Natural killer cell (primary cell): ENCODE data around the gene PKIG. TPM values are rescaled to one million over a fixed set of nuclear protein-coding genes. Genes with fewer than 3 reads are reported as not detected.

Experiments used
- ATAC-seq, 3 donors: fragments of 150-1000 bp in 2 of 3; fragments of 200-7000 bp in 1 of 3; cut with Tn5 transposase; 1 replicate in 1 of 3; 2 replicates in 2 of 3; pipeline ENCODE4 v1.10.0; 2021; ENCODE audit warnings: mild to moderate bottlenecking in 2 of 3, moderate library complexity in 2 of 3
- DNase-seq, 2 donors: peaks; one replicate each; pipeline versions ENCODE4 v3.0.0 to v3.0.0-alpha.2; 2013 to 2021; ENCODE audit warnings: mixed read lengths in 1 of 2
- H3K27ac ChIP-seq: one replicate; pipeline ENCODE4 v1.5.1; 2013; ENCODE audit warnings: mild to moderate bottlenecking, low read length
- H3K27me3 ChIP-seq: one replicate; pipeline ENCODE4 v1.6.1; 2013; ENCODE audit warnings: low read length; ENCODE audit not compliant: control insufficient read depth, insufficient read depth
- H3K36me3 ChIP-seq: one replicate; pipeline ENCODE4 v1.6.1; 2013; ENCODE audit warnings: low read length; ENCODE audit not compliant: control insufficient read depth, insufficient read depth
- H3K4me1 ChIP-seq: one replicate; pipeline ENCODE4 v1.6.1; 2013; ENCODE audit warnings: low read length; ENCODE audit not compliant: control insufficient read depth, insufficient read depth
- H3K4me3 ChIP-seq: one replicate; pipeline ENCODE4 v1.5.1; 2013; ENCODE audit warnings: low read length
- H3K9me3 ChIP-seq: one replicate; pipeline ENCODE4 v1.6.1; 2013; ENCODE audit warnings: low read length; ENCODE audit not compliant: control insufficient read depth, insufficient read depth
- H3K27ac Mint-ChIP-seq, 2 donors: one replicate each; pipeline ENCODE4 v1.8.0; 2022; ENCODE audit warnings: mild to moderate bottlenecking in 2 of 2, mixed read lengths in 2 of 2, moderate library complexity in 1 of 2
- H3K27me3 Mint-ChIP-seq, 2 donors: one replicate each; pipeline ENCODE4 v1.8.0; 2022; ENCODE audit warnings: low read depth in 2 of 2, mixed read lengths in 2 of 2
- H3K36me3 Mint-ChIP-seq: one replicate; pipeline ENCODE4 v1.8.0; 2022; ENCODE audit warnings: mixed read lengths
- H3K4me1 Mint-ChIP-seq, 2 donors: one replicate each; pipeline ENCODE4 v1.8.0; 2022; ENCODE audit warnings: mixed read lengths in 2 of 2
- H3K4me3 Mint-ChIP-seq: one replicate; pipeline ENCODE4 v1.8.0; 2022; ENCODE audit warnings: mild to moderate bottlenecking, moderate library complexity, mixed read lengths
- H3K9me3 Mint-ChIP-seq, 2 donors: one replicate each; pipeline ENCODE4 v1.8.0; 2022; ENCODE audit warnings: mixed read lengths in 2 of 2
- WGBS: methylation state at CpG from one replicate; pipeline ENCODE4 v1.1.7; 2013; ENCODE audit warnings: missing lambda C conversion rate; ENCODE audit not compliant: insufficient coverage; 5-methylcytosine and 5-hydroxymethylcytosine counted together
- intact Hi-C: fragments of 100-400 bp; cut with micrococcal nuclease; formaldehyde crosslinking; loops from one replicate; pipeline ENCODE4 v1.14.2; 2022
- total RNA-seq, 4 donors: library from RNA; stranded (reverse); fragments of 120-200 nt in 1 of 4; gene quantifications; one replicate each; pipeline versions ENCODE4 v1.2.3 to v1.2.4, GENCODE V29; 2013 to 2022
- TF ChIP-seq, protein P1 (sequence below): fragments of 200-600 bp; IDR thresholded peaks from one replicate; pipeline ENCODE4 v1.8.0; 2022; ENCODE audit warnings: antibody characterized with exemption

PKIG gene
- 1 to 10 TPM in 2 of 3 donors, under 1 TPM in 1; 0.82 to 1.5 (median 1.5) TPM for total RNA-seq
- 43.3 TPM for total RNA-seq (2013)

GRCh38 chr20:44582311-44583025, at the start of gene PKIG:
Gene PKIG, plus strand, starts transcription at chr20:44582579. Its CDS starts 31,978 bp downstream, at chr20:44614557.
- Mint-ChIP-seq H3K9me3 (no peaks in the 10 kb centered on the region), H3K4me1 (peaks cover 39 to 41% of the 10 kb centered on the region in 2 donors), H3K27ac (peak within 1 kb of the TSS in 1 of 2 donors; percentile 72), H3K4me3 (no peak within 1 kb of the TSS), H3K27me3 (no peaks in the 10 kb centered on the region), H3K36me3 (no peaks in the 10 kb centered on the region)
- ATAC-seq (no peak), DNase-seq (no peak)
- no peaks in the 10 kb centered on the region for H3K36me3 ChIP-seq
- 45% methylated on average over 6 of the region's 6 CpGs for WGBS
- H3K4me1 ChIP-seq, result peaks cover 25% of the 10 kb centered on the region
- H3K27ac ChIP-seq, result peak within 1 kb of the TSS; percentile 71
- no peaks in the 10 kb centered on the region for H3K9me3 ChIP-seq
- intact Hi-C loops, result no loop called here
- H3K4me3 ChIP-seq, result peak within 1 kb of the TSS; percentile 36
- TF ChIP-seq, protein P1, sequence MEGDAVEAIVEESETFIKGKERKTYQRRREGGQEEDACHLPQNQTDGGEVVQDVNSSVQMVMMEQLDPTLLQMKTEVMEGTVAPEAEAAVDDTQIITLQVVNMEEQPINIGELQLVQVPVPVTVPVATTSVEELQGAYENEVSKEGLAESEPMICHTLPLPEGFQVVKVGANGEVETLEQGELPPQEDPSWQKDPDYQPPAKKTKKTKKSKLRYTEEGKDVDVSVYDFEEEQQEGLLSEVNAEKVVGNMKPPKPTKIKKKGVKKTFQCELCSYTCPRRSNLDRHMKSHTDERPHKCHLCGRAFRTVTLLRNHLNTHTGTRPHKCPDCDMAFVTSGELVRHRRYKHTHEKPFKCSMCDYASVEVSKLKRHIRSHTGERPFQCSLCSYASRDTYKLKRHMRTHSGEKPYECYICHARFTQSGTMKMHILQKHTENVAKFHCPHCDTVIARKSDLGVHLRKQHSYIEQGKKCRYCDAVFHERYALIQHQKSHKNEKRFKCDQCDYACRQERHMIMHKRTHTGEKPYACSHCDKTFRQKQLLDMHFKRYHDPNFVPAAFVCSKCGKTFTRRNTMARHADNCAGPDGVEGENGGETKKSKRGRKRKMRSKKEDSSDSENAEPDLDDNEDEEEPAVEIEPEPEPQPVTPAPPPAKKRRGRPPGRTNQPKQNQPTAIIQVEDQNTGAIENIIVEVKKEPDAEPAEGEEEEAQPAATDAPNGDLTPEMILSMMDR, result no peak
- H3K27me3 ChIP-seq, result no peaks in the 10 kb centered on the region

GRCh38 chr20:44532981-44533331, 49.4 kb upstream of the PKIG start:
- intact Hi-C loops, result loop anchor here (2.0 kb wide), 1 partner anchor 78 kb away; no protein-coding TSS in a partner anchor
- H3K9me3 Mint-ChIP-seq, result no peaks in the 10 kb centered on the region
- H3K27me3 ChIP-seq, result no peaks in the 10 kb centered on the region
- DNase-seq (peak in 1 of 2 donors; percentile 54), ATAC-seq (no peak)
- H3K36me3 Mint-ChIP-seq, result no peaks in the 10 kb centered on the region
- H3K4me1 Mint-ChIP-seq, result no peaks in the 10 kb centered on the region
- 63% methylated on average over 2 of the region's 2 CpGs for WGBS
- H3K4me3 Mint-ChIP-seq, result no peak overlapping the region
- H3K4me1 ChIP-seq, result peaks cover 16% of the 10 kb centered on the region
- H3K27ac Mint-ChIP-seq, result no peak overlapping the region
- no peak overlapping the region for H3K4me3 ChIP-seq
- H3K36me3 ChIP-seq, result no peaks in the 10 kb centered on the region
- H3K27me3 Mint-ChIP-seq, result peaks cover 4 to 6% of the 10 kb centered on the region in 2 donors
- TF ChIP-seq, protein P1, result no peak
- H3K27ac ChIP-seq, result no peak overlapping the region
- H3K9me3 ChIP-seq, result no peaks in the 10 kb centered on the region

DNA sequence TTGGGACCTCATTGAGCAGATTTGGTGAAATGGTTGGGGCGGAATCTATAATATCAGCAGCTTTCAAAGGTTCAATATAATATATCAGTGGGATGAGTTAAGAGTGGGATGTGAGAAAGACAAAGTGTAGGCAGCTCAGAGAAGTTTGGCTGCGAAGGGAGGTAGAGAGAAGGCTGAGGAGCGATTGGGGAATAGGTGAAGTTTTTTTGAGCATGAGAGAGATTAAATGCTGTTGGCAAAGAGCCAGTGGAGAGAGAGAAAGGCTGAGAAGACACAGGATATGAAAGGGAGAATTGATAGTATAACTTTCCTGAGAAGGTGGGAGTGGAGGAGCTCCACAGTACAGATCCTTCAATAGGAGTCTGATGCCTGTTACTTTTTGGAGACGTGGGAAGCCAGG, 48.5 kb upstream of the PKIG start:
- ATAC-seq (no peak), DNase-seq (peak in 1 of 2 donors; percentile 29)
- Mint-ChIP-seq H3K27me3 (peaks cover 4 to 6% of the 10 kb centered on the region in 2 donors), H3K4me3 (no peak overlapping the region), H3K36me3 (no peaks in the 10 kb centered on the region), H3K4me1 (no peaks in the 10 kb centered on the region), H3K9me3 (no peaks in the 10 kb centered on the region), H3K27ac (no peak overlapping the region)
- intact Hi-C loops, result loop anchor here (2.0 kb wide), 1 partner anchor 77 kb away; no protein-coding TSS in a partner anchor
- no peaks in the 10 kb centered on the region for H3K27me3 ChIP-seq
- 84% methylated on average over 4 of the region's 4 CpGs for WGBS
- TF ChIP-seq, protein P1, result no peak
- no peak overlapping the region for H3K4me3 ChIP-seq
- no peaks in the 10 kb centered on the region for H3K36me3 ChIP-seq
- H3K27ac ChIP-seq, result no peak overlapping the region
- H3K9me3 ChIP-seq, result no peaks in the 10 kb centered on the region
- H3K4me1 ChIP-seq, result peaks cover 16% of the 10 kb centered on the region
